ENCODE data around the gene MCM9. TPM values are rescaled to one million over a fixed set of nuclear protein-coding genes. Genes with fewer than 3 reads are reported as not detected.

MCM9 gene
- total RNA-seq, 1 experiment from 2014 or later, result 14.9 TPM

DNA sequence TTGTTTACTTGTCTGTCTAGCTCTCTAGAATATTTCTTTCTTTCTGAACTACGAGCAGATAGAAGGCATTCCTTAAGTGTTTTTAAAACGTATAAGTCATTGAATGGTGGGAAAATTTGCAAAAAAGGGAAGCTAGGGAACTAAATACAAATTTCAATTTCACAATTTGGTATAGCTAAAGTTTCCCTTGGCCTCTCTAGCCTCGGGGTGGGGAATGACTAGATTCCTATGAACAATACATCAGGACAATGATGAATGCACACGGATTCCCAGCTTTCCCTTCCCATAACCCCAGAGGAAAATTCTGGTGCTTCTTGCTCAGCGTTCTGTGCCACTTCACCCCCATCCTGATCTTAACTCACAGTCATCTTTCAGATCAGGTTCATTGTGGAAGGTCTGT is 154.3 kb downstream of the MCM9 start:
- TF ChIP-seq ZNF423 (CRISPR knock-in tag; IDR thresholded peaks at IDR 0.05) (no peak), FOXK1 (CRISPR knock-in tag; IDR thresholded peaks at IDR 0.05) (no peak), ZNF317 (CRISPR knock-in tag; IDR thresholded peaks at IDR 0.05; ENCODE audit: borderline replicate concordance, low read depth) (no peak), ZNF219 (CRISPR knock-in tag; IDR thresholded peaks at IDR 0.05; ENCODE audit: borderline replicate concordance) (no peak), ZNF232 (CRISPR knock-in tag; IDR thresholded peaks at IDR 0.05) (no peak), SP1 (CRISPR knock-in tag; conservative IDR thresholded peaks at IDR 0.05) (no peak), JUN (CRISPR knock-in tag; IDR thresholded peaks at IDR 0.05) (no peak), PRRX2 (CRISPR knock-in tag; IDR thresholded peaks at IDR 0.05) (no peak), TEAD4 (CRISPR knock-in tag; IDR thresholded peaks at IDR 0.05) (no peak), ZBTB21 (CRISPR knock-in tag; IDR thresholded peaks at IDR 0.05; ENCODE audit: borderline replicate concordance) (no peak)
- TF ChIP-seq, protein P1, sequence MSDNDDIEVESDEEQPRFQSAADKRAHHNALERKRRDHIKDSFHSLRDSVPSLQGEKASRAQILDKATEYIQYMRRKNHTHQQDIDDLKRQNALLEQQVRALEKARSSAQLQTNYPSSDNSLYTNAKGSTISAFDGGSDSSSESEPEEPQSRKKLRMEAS (CRISPR knock-in tag; IDR thresholded peaks at IDR 0.05), result no peak
- TF ChIP-seq, protein P2, sequence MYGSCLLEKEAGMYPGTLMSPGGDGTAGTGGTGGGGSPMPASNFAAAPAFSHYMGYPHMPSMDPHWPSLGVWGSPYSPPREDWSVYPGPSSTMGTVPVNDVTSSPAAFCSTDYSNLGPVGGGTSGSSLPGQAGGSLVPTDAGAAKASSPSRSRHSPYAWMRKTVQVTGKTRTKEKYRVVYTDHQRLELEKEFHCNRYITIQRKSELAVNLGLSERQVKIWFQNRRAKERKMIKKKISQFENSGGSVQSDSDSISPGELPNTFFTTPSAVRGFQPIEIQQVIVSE (CRISPR knock-in tag; IDR thresholded peaks at IDR 0.05; ENCODE audit: borderline replicate concordance), result no peak
- TF ChIP-seq, protein P3, sequence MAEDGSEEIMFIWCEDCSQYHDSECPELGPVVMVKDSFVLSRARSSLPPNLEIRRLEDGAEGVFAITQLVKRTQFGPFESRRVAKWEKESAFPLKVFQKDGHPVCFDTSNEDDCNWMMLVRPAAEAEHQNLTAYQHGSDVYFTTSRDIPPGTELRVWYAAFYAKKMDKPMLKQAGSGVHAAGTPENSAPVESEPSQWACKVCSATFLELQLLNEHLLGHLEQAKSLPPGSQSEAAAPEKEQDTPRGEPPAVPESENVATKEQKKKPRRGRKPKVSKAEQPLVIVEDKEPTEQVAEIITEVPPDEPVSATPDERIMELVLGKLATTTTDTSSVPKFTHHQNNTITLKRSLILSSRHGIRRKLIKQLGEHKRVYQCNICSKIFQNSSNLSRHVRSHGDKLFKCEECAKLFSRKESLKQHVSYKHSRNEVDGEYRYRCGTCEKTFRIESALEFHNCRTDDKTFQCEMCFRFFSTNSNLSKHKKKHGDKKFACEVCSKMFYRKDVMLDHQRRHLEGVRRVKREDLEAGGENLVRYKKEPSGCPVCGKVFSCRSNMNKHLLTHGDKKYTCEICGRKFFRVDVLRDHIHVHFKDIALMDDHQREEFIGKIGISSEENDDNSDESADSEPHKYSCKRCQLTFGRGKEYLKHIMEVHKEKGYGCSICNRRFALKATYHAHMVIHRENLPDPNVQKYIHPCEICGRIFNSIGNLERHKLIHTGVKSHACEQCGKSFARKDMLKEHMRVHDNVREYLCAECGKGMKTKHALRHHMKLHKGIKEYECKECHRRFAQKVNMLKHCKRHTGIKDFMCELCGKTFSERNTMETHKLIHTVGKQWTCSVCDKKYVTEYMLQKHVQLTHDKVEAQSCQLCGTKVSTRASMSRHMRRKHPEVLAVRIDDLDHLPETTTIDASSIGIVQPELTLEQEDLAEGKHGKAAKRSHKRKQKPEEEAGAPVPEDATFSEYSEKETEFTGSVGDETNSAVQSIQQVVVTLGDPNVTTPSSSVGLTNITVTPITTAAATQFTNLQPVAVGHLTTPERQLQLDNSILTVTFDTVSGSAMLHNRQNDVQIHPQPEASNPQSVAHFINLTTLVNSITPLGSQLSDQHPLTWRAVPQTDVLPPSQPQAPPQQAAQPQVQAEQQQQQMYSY (CRISPR knock-in tag; IDR thresholded peaks at IDR 0.05), result no peak
- TF ChIP-seq, protein P4, sequence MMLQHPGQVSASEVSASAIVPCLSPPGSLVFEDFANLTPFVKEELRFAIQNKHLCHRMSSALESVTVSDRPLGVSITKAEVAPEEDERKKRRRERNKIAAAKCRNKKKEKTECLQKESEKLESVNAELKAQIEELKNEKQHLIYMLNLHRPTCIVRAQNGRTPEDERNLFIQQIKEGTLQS (CRISPR knock-in tag; conservative IDR thresholded peaks at IDR 0.05), result no peak
- TF ChIP-seq, protein P5, sequence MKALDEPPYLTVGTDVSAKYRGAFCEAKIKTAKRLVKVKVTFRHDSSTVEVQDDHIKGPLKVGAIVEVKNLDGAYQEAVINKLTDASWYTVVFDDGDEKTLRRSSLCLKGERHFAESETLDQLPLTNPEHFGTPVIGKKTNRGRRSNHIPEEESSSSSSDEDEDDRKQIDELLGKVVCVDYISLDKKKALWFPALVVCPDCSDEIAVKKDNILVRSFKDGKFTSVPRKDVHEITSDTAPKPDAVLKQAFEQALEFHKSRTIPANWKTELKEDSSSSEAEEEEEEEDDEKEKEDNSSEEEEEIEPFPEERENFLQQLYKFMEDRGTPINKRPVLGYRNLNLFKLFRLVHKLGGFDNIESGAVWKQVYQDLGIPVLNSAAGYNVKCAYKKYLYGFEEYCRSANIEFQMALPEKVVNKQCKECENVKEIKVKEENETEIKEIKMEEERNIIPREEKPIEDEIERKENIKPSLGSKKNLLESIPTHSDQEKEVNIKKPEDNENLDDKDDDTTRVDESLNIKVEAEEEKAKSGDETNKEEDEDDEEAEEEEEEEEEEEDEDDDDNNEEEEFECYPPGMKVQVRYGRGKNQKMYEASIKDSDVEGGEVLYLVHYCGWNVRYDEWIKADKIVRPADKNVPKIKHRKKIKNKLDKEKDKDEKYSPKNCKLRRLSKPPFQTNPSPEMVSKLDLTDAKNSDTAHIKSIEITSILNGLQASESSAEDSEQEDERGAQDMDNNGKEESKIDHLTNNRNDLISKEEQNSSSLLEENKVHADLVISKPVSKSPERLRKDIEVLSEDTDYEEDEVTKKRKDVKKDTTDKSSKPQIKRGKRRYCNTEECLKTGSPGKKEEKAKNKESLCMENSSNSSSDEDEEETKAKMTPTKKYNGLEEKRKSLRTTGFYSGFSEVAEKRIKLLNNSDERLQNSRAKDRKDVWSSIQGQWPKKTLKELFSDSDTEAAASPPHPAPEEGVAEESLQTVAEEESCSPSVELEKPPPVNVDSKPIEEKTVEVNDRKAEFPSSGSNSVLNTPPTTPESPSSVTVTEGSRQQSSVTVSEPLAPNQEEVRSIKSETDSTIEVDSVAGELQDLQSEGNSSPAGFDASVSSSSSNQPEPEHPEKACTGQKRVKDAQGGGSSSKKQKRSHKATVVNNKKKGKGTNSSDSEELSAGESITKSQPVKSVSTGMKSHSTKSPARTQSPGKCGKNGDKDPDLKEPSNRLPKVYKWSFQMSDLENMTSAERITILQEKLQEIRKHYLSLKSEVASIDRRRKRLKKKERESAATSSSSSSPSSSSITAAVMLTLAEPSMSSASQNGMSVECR (CRISPR knock-in tag; IDR thresholded peaks at IDR 0.05; ENCODE audit: borderline replicate concordance), result no peak
- TF ChIP-seq, protein P6, sequence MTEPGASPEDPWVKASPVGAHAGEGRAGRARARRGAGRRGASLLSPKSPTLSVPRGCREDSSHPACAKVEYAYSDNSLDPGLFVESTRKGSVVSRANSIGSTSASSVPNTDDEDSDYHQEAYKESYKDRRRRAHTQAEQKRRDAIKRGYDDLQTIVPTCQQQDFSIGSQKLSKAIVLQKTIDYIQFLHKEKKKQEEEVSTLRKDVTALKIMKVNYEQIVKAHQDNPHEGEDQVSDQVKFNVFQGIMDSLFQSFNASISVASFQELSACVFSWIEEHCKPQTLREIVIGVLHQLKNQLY (CRISPR knock-in tag; IDR thresholded peaks at IDR 0.05), result no peak
- TF ChIP-seq, protein P7, sequence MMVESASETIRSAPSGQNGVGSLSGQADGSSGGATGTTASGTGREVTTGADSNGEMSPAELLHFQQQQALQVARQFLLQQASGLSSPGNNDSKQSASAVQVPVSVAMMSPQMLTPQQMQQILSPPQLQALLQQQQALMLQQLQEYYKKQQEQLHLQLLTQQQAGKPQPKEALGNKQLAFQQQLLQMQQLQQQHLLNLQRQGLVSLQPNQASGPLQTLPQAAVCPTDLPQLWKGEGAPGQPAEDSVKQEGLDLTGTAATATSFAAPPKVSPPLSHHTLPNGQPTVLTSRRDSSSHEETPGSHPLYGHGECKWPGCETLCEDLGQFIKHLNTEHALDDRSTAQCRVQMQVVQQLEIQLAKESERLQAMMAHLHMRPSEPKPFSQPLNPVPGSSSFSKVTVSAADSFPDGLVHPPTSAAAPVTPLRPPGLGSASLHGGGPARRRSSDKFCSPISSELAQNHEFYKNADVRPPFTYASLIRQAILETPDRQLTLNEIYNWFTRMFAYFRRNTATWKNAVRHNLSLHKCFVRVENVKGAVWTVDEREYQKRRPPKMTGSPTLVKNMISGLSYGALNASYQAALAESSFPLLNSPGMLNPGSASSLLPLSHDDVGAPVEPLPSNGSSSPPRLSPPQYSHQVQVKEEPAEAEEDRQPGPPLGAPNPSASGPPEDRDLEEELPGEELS (CRISPR knock-in tag; IDR thresholded peaks at IDR 0.05), result no peak
- H3K4me1 Mint-ChIP-seq, result peaks cover 13% of the 10 kb centered on the region
- ChIA-PET POLR2A (interaction anchor here (1.0 kb wide), 1 partner anchor 97 kb away, joined by 3 read pairs; no protein-coding TSS in a partner anchor), CTCF (interaction anchor here (0.6 to 1.2 kb wide), 2 partner anchors 21 to 54 kb away, joined by 3 read pairs; no protein-coding TSS in a partner anchor)
- no peaks in the 10 kb centered on the region for H3K9me3 Mint-ChIP-seq
- H3K27ac Mint-ChIP-seq, result no peak overlapping the region
- no peak overlapping the region for H3K4me3 Mint-ChIP-seq
- H3K27me3 Mint-ChIP-seq (ENCODE audit: low read depth), result no peaks in the 10 kb centered on the region
- DNase-seq (ENCODE audit: low spot score) (no peak), ATAC-seq (no peak)
- no peaks in the 10 kb centered on the region for H3K36me3 Mint-ChIP-seq

Data from WTC11 (cell line).